Measurements from ENCODE around the gene GCNT4. TPM values are rescaled to one million over a fixed set of nuclear protein-coding genes. Genes with fewer than 3 reads are reported as not detected.
A peak's percentile ranks its signal among the peaks of the same experiment; 100 is the strongest.
"Not testable (repeated sequence)": the region's sequence is repeated elsewhere in the genome, so short reads cannot be mapped to it uniquely, and the experiment has no call there.

The GCNT4 gene
- total RNA-seq, 2 experiments from 2014 or later: 7.2 to 7.4 TPM

- Histone ChIP-seq H3K27ac (ENCODE audit: low read depth in 1 of 2, low read length in 2 of 2) (no peak overlapping the region), H3K36me3 (ENCODE audit: insufficient read depth, low read length) (no peaks in the 10 kb centered on the region), H3K4me3 (ENCODE audit: low read length) (no peak overlapping the region), H3K9me3 (ENCODE audit: control insufficient read depth in 1 of 2, insufficient read depth in 1 of 2, low read length in 2 of 2) (no peaks in the 10 kb centered on the region), H3K27me3 (ENCODE audit: control insufficient read depth in 1 of 2, insufficient read depth in 2 of 2, low read length in 2 of 2) (no peaks in the 10 kb centered on the region), H3K4me1 (ENCODE audit: insufficient read depth, low read length) (peaks cover 7% of the 10 kb centered on the region)
- POLR2A ChIA-PET: interaction anchor here (1.4 kb wide), 1 partner anchor 28 kb away, joined by 7 read pairs; no protein-coding TSS in a partner anchor
- ATAC-seq (ENCODE audit: poor library complexity) (no peak), DNase-seq (no peak)
- Mint-ChIP-seq H3K27ac (no peak overlapping the region), H3K4me3 (no peak overlapping the region), H3K36me3 (ENCODE audit: low read depth) (no peaks in the 10 kb centered on the region), H3K27me3 (no peaks in the 10 kb centered on the region), H3K9me3 (no peaks in the 10 kb centered on the region), H3K4me1 (ENCODE audit: low read depth) (peaks cover 30% of the 10 kb centered on the region)
- TF ChIP-seq CTCF (IDR thresholded peaks at IDR 0.05): no peak
- intact Hi-C loops (cut with DNase I, micrococcal nuclease): no loop called here
- CTCF ChIA-PET: no interaction called here
Measured at GRCh38 chr5:75081510-75081909, 29.2 kb upstream of the GCNT4 start.

- H3K27me3 Mint-ChIP-seq; DNase-seq; H3K4me3 ChIP-seq (ENCODE audit: low read length); H3K9me3 ChIP-seq (ENCODE audit: control insufficient read depth in 1 of 2, insufficient read depth in 1 of 2, low read length in 2 of 2); H3K27ac Mint-ChIP-seq; H3K27me3 ChIP-seq (ENCODE audit: control insufficient read depth in 1 of 2, insufficient read depth in 2 of 2, low read length in 2 of 2); intact Hi-C loops (cut with DNase I, micrococcal nuclease); H3K36me3 ChIP-seq (ENCODE audit: insufficient read depth, low read length); ATAC-seq (ENCODE audit: poor library complexity); H3K27ac ChIP-seq (ENCODE audit: low read depth in 1 of 2, low read length in 2 of 2); H3K4me3 Mint-ChIP-seq; H3K36me3 Mint-ChIP-seq (ENCODE audit: low read depth); H3K9me3 Mint-ChIP-seq: not testable (repeated sequence)
- H3K4me1 ChIP-seq (ENCODE audit: insufficient read depth, low read length): peaks cover 10% of the 10 kb centered on the region
- CTCF ChIA-PET: interaction anchor here (1.0 kb wide), 1 partner anchor 158 kb away, joined by 4 read pairs; the partner anchor contains the start of gene ANKRD31
- POLR2A ChIA-PET: interaction anchor here (3.2 kb wide), 1 partner anchor 19 kb away, joined by 15 read pairs; no protein-coding TSS in a partner anchor
- peaks cover 45% of the 10 kb centered on the region for H3K4me1 Mint-ChIP-seq (ENCODE audit: low read depth)
Measured at GRCh38 chr5:75079346-75079745, 27.0 kb upstream of the GCNT4 start.

- CTCF ChIA-PET: interaction anchor here (1.4 kb wide), 1 partner anchor 158 kb away, joined by 4 read pairs; the partner anchor contains the start of gene ANKRD31
- Mint-ChIP-seq H3K36me3 (ENCODE audit: low read depth) (no peaks in the 10 kb centered on the region), H3K27ac (no peak overlapping the region), H3K9me3 (no peaks in the 10 kb centered on the region), H3K4me3 (peak overlapping the region; percentile 35), H3K27me3 (no peaks in the 10 kb centered on the region), H3K4me1 (ENCODE audit: low read depth) (peaks cover 45% of the 10 kb centered on the region)
- H3K36me3 ChIP-seq (ENCODE audit: insufficient read depth, low read length): no peaks in the 10 kb centered on the region
- intact Hi-C loops (cut with DNase I, micrococcal nuclease): loop anchor here in 1 of 2 experiments (1.0 kb wide), 1 partner anchor 18 kb away; no protein-coding TSS in a partner anchor
- H3K27me3 ChIP-seq (ENCODE audit: control insufficient read depth in 1 of 2, insufficient read depth in 2 of 2, low read length in 2 of 2): no peaks in the 10 kb centered on the region
- peaks cover 10% of the 10 kb centered on the region for H3K4me1 ChIP-seq (ENCODE audit: insufficient read depth, low read length)
- H3K27ac ChIP-seq (ENCODE audit: low read depth in 1 of 2, low read length in 2 of 2): no peak overlapping the region
- DNase-seq (peak in 3 of 14 experiments; percentile 62 to 73 (median 65)), ATAC-seq (ENCODE audit: poor library complexity) (peak; percentile 96)
- H3K4me3 ChIP-seq (ENCODE audit: low read length): no peak overlapping the region
- TF ChIP-seq CTCF (IDR thresholded peaks at IDR 0.05): no peak
- H3K9me3 ChIP-seq (ENCODE audit: control insufficient read depth in 1 of 2, insufficient read depth in 1 of 2, low read length in 2 of 2): no peaks in the 10 kb centered on the region
- POLR2A ChIA-PET: interaction anchor here (0.7 to 3.2 kb wide), 6 partner anchors 18 to 159 kb away, joined by 3 to 15 read pairs (median 4); partner anchors contain the start of genes ANKRD31 and GCNT4
Measured at GRCh38 chr5:75078027-75078426, 25.7 kb upstream of the GCNT4 start.

GRCh38 chr5:75072061-75072460 lies 19.7 kb upstream of the GCNT4 start:
- ChIA-PET POLR2A (interaction anchor here (1.8 kb wide), 1 partner anchor 18 kb away, joined by 7 read pairs; no protein-coding TSS in a partner anchor), CTCF (interaction anchor here (1.2 kb wide), 1 partner anchor 22 kb away, joined by 3 read pairs; no protein-coding TSS in a partner anchor)
- intact Hi-C loops (cut with DNase I, micrococcal nuclease): no loop called here
- Mint-ChIP-seq H3K9me3 (no peaks in the 10 kb centered on the region), H3K27ac (no peak overlapping the region), H3K4me1 (ENCODE audit: low read depth) (peaks cover 23% of the 10 kb centered on the region), H3K36me3 (ENCODE audit: low read depth) (no peaks in the 10 kb centered on the region), H3K27me3 (no peaks in the 10 kb centered on the region), H3K4me3 (no peak overlapping the region)
- Histone ChIP-seq H3K9me3 (ENCODE audit: control insufficient read depth in 1 of 2, insufficient read depth in 1 of 2, low read length in 2 of 2) (no peaks in the 10 kb centered on the region), H3K27me3 (ENCODE audit: control insufficient read depth in 1 of 2, insufficient read depth in 2 of 2, low read length in 2 of 2) (no peaks in the 10 kb centered on the region), H3K4me3 (ENCODE audit: low read length) (no peak overlapping the region), H3K27ac (ENCODE audit: low read depth in 1 of 2, low read length in 2 of 2) (no peak overlapping the region), H3K36me3 (ENCODE audit: insufficient read depth, low read length) (no peaks in the 10 kb centered on the region), H3K4me1 (ENCODE audit: insufficient read depth, low read length) (peaks cover 5% of the 10 kb centered on the region)
- ATAC-seq (ENCODE audit: poor library complexity) (no peak), DNase-seq (no peak)
- no peak for TF ChIP-seq CTCF (IDR thresholded peaks at IDR 0.05)

All from CD4-positive, alpha-beta T cell (primary cell).